GM21529 (cell line): ENCODE measurements around the gene BIN1.

Experiments used
- ATAC-seq: cut with Tn5 transposase; IDR thresholded peaks from one replicate; pipeline ENCODE4 v1.9.1; 2021; ENCODE audit not compliant: unreplicated experiment

BIN1 gene

GRCh38 chr2:127092306-127092705 is 14.6 kb downstream of the BIN1 start:
- no peak for ATAC-seq

- no peak for ATAC-seq
Measured at GRCh38 chr2:127091886-127092285, 15.1 kb downstream of the BIN1 start.

GRCh38 chr2:127091148-127091547 is 15.8 kb downstream of the BIN1 start:
- ATAC-seq: no peak

GRCh38 chr2:127090281-127091120 is 16.5 kb downstream of the BIN1 start:
- ATAC-seq: no peak

- ATAC-seq: no peak
Measured at GRCh38 chr2:127089478-127090235, 17.3 kb downstream of the BIN1 start.

GRCh38 chr2:127088706-127089105 is 18.2 kb downstream of the BIN1 start:
- no peak for ATAC-seq

GRCh38 chr2:127087791-127088495 is 19.0 kb downstream of the BIN1 start:
- no peak for ATAC-seq

- peak; percentile 65 for ATAC-seq
Measured at GRCh38 chr2:127086990-127087790, 19.8 kb downstream of the BIN1 start.

GRCh38 chr2:127085317-127085681 is 21.7 kb downstream of the BIN1 start:
- ATAC-seq: peak; percentile 27

- no peak for ATAC-seq
Measured at GRCh38 chr2:127084611-127085316, 22.2 kb downstream of the BIN1 start.

GRCh38 chr2:127083819-127084503 is 23.0 kb downstream of the BIN1 start:
- ATAC-seq: no peak

GRCh38 chr2:127082974-127083373 is 24.0 kb downstream of the BIN1 start:
- no peak for ATAC-seq

- peak; percentile 43 for ATAC-seq
Measured at GRCh38 chr2:127081826-127082633, 24.9 kb downstream of the BIN1 start.

GRCh38 chr2:127080938-127081755 is 25.8 kb downstream of the BIN1 start:
- peak; percentile 42 for ATAC-seq

GRCh38 chr2:127080226-127080937 is 26.6 kb downstream of the BIN1 start:
- peak; percentile 8 for ATAC-seq

- no peak for ATAC-seq
Measured at GRCh38 chr2:127079358-127079920, 27.5 kb downstream of the BIN1 start.

- ATAC-seq: no peak
Measured at GRCh38 chr2:127078666-127079270, 28.2 kb downstream of the BIN1 start.
